Measurements from ENCODE around the gene TP53RK. TPM values are rescaled to one million over a fixed set of nuclear protein-coding genes. Genes with fewer than 3 reads are reported as not detected.

TP53RK gene
- total RNA-seq, 1 donor from 2014 or later = 19.5 TPM

GRCh38 chr20:46648903-46649649 lies 40.2 kb downstream of the TP53RK start:
- H3K36me3 Mint-ChIP-seq (ENCODE audit: low read depth) = no peaks in the 10 kb centered on the region
- no peak for TF ChIP-seq CTCF (conservative IDR thresholded peaks at IDR 0.05)
- H3K9me3 Mint-ChIP-seq = no peaks in the 10 kb centered on the region
- peaks cover 15% of the 10 kb centered on the region for H3K27me3 Mint-ChIP-seq (ENCODE audit: low read depth)
- no peak overlapping the region for H3K27ac Mint-ChIP-seq (ENCODE audit: unreplicated experiment)
- DNase-seq (ENCODE audit: low read depth, low spot score) = no peak
- peaks cover 39% of the 10 kb centered on the region for H3K4me1 Mint-ChIP-seq
- no peak overlapping the region for H3K4me3 Mint-ChIP-seq

GRCh38 chr20:46647469-46647868 lies 41.8 kb downstream of the TP53RK start:
- H3K9me3 Mint-ChIP-seq = no peaks in the 10 kb centered on the region
- DNase-seq (ENCODE audit: low read depth, low spot score) = no peak
- H3K4me1 Mint-ChIP-seq = peaks cover 39% of the 10 kb centered on the region
- peaks cover 12% of the 10 kb centered on the region for H3K27me3 Mint-ChIP-seq (ENCODE audit: low read depth)
- H3K36me3 Mint-ChIP-seq (ENCODE audit: low read depth) = no peaks in the 10 kb centered on the region
- peak overlapping the region; percentile 14 for H3K27ac Mint-ChIP-seq (ENCODE audit: unreplicated experiment)
- peak overlapping the region; percentile 13 for H3K4me3 Mint-ChIP-seq
- TF ChIP-seq CTCF (conservative IDR thresholded peaks at IDR 0.05) = no peak

- peaks cover 10% of the 10 kb centered on the region for H3K27me3 Mint-ChIP-seq (ENCODE audit: low read depth)
Observed at GRCh38 chr20:46646659-46647380, 42.4 kb downstream of the TP53RK start.

GRCh38 chr20:46646122-46646521 lies 43.1 kb downstream of the TP53RK start:
- no peak overlapping the region for H3K4me3 Mint-ChIP-seq
- no peaks in the 10 kb centered on the region for H3K9me3 Mint-ChIP-seq
- peak overlapping the region; percentile 62 for H3K27ac Mint-ChIP-seq (ENCODE audit: unreplicated experiment)

More at GRCh38 chr20:46646659-46647380, 42.4 kb downstream of the TP53RK start:
- no peak overlapping the region for H3K27ac Mint-ChIP-seq (ENCODE audit: unreplicated experiment)
- H3K36me3 Mint-ChIP-seq (ENCODE audit: low read depth) = no peaks in the 10 kb centered on the region
- peaks cover 39% of the 10 kb centered on the region for H3K4me1 Mint-ChIP-seq
- no peak for TF ChIP-seq CTCF (conservative IDR thresholded peaks at IDR 0.05)
- no peak for DNase-seq (ENCODE audit: low read depth, low spot score)
- no peaks in the 10 kb centered on the region for H3K9me3 Mint-ChIP-seq
- no peak overlapping the region for H3K4me3 Mint-ChIP-seq

GRCh38 chr20:46644733-46645132 lies 44.5 kb downstream of the TP53RK start:
- no peak overlapping the region for H3K27ac Mint-ChIP-seq (ENCODE audit: unreplicated experiment)
- H3K27me3 Mint-ChIP-seq (ENCODE audit: low read depth) = no peaks in the 10 kb centered on the region
- H3K9me3 Mint-ChIP-seq = no peaks in the 10 kb centered on the region
- no peaks in the 10 kb centered on the region for H3K36me3 Mint-ChIP-seq (ENCODE audit: low read depth)
- DNase-seq (ENCODE audit: low read depth, low spot score) = no peak
- no peak for TF ChIP-seq CTCF (conservative IDR thresholded peaks at IDR 0.05)
- H3K4me1 Mint-ChIP-seq = peaks cover 28% of the 10 kb centered on the region
- no peak overlapping the region for H3K4me3 Mint-ChIP-seq

More at GRCh38 chr20:46646122-46646521, 43.1 kb downstream of the TP53RK start:
- no peak for DNase-seq (ENCODE audit: low read depth, low spot score)
- H3K4me1 Mint-ChIP-seq = peaks cover 38% of the 10 kb centered on the region
- no peaks in the 10 kb centered on the region for H3K36me3 Mint-ChIP-seq (ENCODE audit: low read depth)
- H3K27me3 Mint-ChIP-seq (ENCODE audit: low read depth) = peaks cover 7% of the 10 kb centered on the region
- no peak for TF ChIP-seq CTCF (conservative IDR thresholded peaks at IDR 0.05)
